ENCODE measurements around the gene SYNC.
"Not testable (repeated sequence)": the region's sequence is repeated elsewhere in the genome, so short reads cannot be mapped to it uniquely, and the experiment has no call there.

The SYNC gene

GRCh38 chr1:32681999-32682398 is 20.6 kb downstream of the SYNC start:
- Mint-ChIP-seq H3K4me1 (peaks cover 20% of the 10 kb centered on the region), H3K27me3 (ENCODE audit: low read depth) (no peaks in the 10 kb centered on the region), H3K4me3 (no peak overlapping the region), H3K27ac (peak overlapping the region; percentile 42 to 92 (median 53)), H3K9me3 (no peaks in the 10 kb centered on the region), H3K36me3 (ENCODE audit: low read depth) (peaks cover 76% of the 10 kb centered on the region)
- TF ChIP-seq CTCF (IDR thresholded peaks at IDR 0.05; ENCODE audit: unreplicated experiment in 3 of 3): no peak

GRCh38 chr1:32681509-32681908 is 21.1 kb downstream of the SYNC start:
- no peaks in the 10 kb centered on the region for H3K9me3 Mint-ChIP-seq
- H3K27me3 Mint-ChIP-seq (ENCODE audit: low read depth): no peaks in the 10 kb centered on the region
- H3K4me3 Mint-ChIP-seq: no peak overlapping the region
- H3K36me3 Mint-ChIP-seq (ENCODE audit: low read depth): peaks cover 78% of the 10 kb centered on the region
- peaks cover 20% of the 10 kb centered on the region for H3K4me1 Mint-ChIP-seq
- no peak for TF ChIP-seq CTCF (IDR thresholded peaks at IDR 0.05; ENCODE audit: unreplicated experiment in 3 of 3)
- peak overlapping the region; percentile 42 to 92 (median 53) for H3K27ac Mint-ChIP-seq

- Mint-ChIP-seq H3K4me3 (no peak overlapping the region), H3K27ac (peak overlapping the region in 1 of 3 experiments; percentile 92)
Measured at GRCh38 chr1:32680642-32681041, 21.9 kb downstream of the SYNC start.

GRCh38 chr1:32679993-32680392 is 22.6 kb downstream of the SYNC start:
- not testable (repeated sequence) for H3K4me3 Mint-ChIP-seq; H3K9me3 Mint-ChIP-seq; H3K27me3 Mint-ChIP-seq (ENCODE audit: low read depth); H3K27ac Mint-ChIP-seq
- Mint-ChIP-seq H3K36me3 (ENCODE audit: low read depth) (peaks cover 75% of the 10 kb centered on the region), H3K4me1 (peaks cover 20% of the 10 kb centered on the region)

More at GRCh38 chr1:32680642-32681041, 21.9 kb downstream of the SYNC start:
- Mint-ChIP-seq H3K4me1 (peaks cover 20% of the 10 kb centered on the region), H3K36me3 (ENCODE audit: low read depth) (peaks cover 76% of the 10 kb centered on the region), H3K27me3 (ENCODE audit: low read depth) (no peaks in the 10 kb centered on the region), H3K9me3 (no peaks in the 10 kb centered on the region)
- TF ChIP-seq CTCF (IDR thresholded peaks at IDR 0.05; ENCODE audit: unreplicated experiment in 3 of 3): no peak

- no peak for TF ChIP-seq CTCF (IDR thresholded peaks at IDR 0.05; ENCODE audit: unreplicated experiment in 3 of 3)
- H3K4me1 Mint-ChIP-seq: peaks cover 10% of the 10 kb centered on the region
- H3K36me3 Mint-ChIP-seq (ENCODE audit: low read depth): peaks cover 83% of the 10 kb centered on the region
- H3K27ac Mint-ChIP-seq: no peak overlapping the region
- H3K27me3 Mint-ChIP-seq (ENCODE audit: low read depth): no peaks in the 10 kb centered on the region
- H3K4me3 Mint-ChIP-seq: no peak overlapping the region
- H3K9me3 Mint-ChIP-seq: no peaks in the 10 kb centered on the region
Measured at GRCh38 chr1:32676945-32677344, 25.6 kb downstream of the SYNC start.

GRCh38 chr1:32668716-32669115 is 33.9 kb downstream of the SYNC start:
- not testable (repeated sequence) for H3K27ac Mint-ChIP-seq; H3K4me1 Mint-ChIP-seq; H3K9me3 Mint-ChIP-seq; H3K27me3 Mint-ChIP-seq (ENCODE audit: low read depth); H3K4me3 Mint-ChIP-seq
- peaks cover 85% of the 10 kb centered on the region for H3K36me3 Mint-ChIP-seq (ENCODE audit: low read depth)

GRCh38 chr1:32666901-32667566 is 35.5 kb downstream of the SYNC start:
- no peaks in the 10 kb centered on the region for H3K27me3 Mint-ChIP-seq (ENCODE audit: low read depth)
- no peaks in the 10 kb centered on the region for H3K9me3 Mint-ChIP-seq
- H3K27ac Mint-ChIP-seq: peak overlapping the region in 2 of 3 experiments; percentile 35 to 74
- H3K4me3 Mint-ChIP-seq: no peak overlapping the region
- H3K4me1 Mint-ChIP-seq: no peaks in the 10 kb centered on the region
- peaks cover 76% of the 10 kb centered on the region for H3K36me3 Mint-ChIP-seq (ENCODE audit: low read depth)
- no peak for TF ChIP-seq CTCF (IDR thresholded peaks at IDR 0.05; ENCODE audit: unreplicated experiment in 3 of 3)

Data from nephron (organoid).